ENCODE measurements around the gene FBXO2.

FBXO2 gene

GRCh38 chr1:11615090-11615489 is 39.1 kb downstream of the FBXO2 start:
- TF ChIP-seq GATA2 (IDR thresholded peaks at IDR 0.05; ENCODE audit: low read depth, low read length) = no peak

- TF ChIP-seq GATA3 (IDR thresholded peaks at IDR 0.05; ENCODE audit: low read depth, low read length) = no peak
- TF ChIP-seq GATA2 (IDR thresholded peaks at IDR 0.05; ENCODE audit: low read depth, low read length) = no peak
These were observed 40.9 kb downstream of the FBXO2 start for GRCh38 chr1:11613347-11613746.

- TF ChIP-seq GATA3 (IDR thresholded peaks at IDR 0.05; ENCODE audit: low read depth, low read length) = no peak
- no peak for TF ChIP-seq GATA2 (IDR thresholded peaks at IDR 0.05; ENCODE audit: low read depth, low read length)
These were observed 42.4 kb downstream of the FBXO2 start for GRCh38 chr1:11611638-11612327.

GRCh38 chr1:11610629-11611180 is 43.5 kb downstream of the FBXO2 start:
- TF ChIP-seq GATA2 (IDR thresholded peaks at IDR 0.05; ENCODE audit: low read depth, low read length) (no peak), GATA3 (IDR thresholded peaks at IDR 0.05; ENCODE audit: low read depth, low read length) (no peak)

- no peak for TF ChIP-seq GATA2 (IDR thresholded peaks at IDR 0.05; ENCODE audit: low read depth, low read length)
- no peak for TF ChIP-seq GATA3 (IDR thresholded peaks at IDR 0.05; ENCODE audit: low read depth, low read length)
These were observed 47.5 kb downstream of the FBXO2 start for GRCh38 chr1:11606775-11607174.

- TF ChIP-seq GATA2 (IDR thresholded peaks at IDR 0.05; ENCODE audit: low read depth, low read length) = no peak
- no peak for TF ChIP-seq GATA3 (IDR thresholded peaks at IDR 0.05; ENCODE audit: low read depth, low read length)
These were observed 51.2 kb downstream of the FBXO2 start for GRCh38 chr1:11602981-11603380.

- no peak for TF ChIP-seq GATA3 (IDR thresholded peaks at IDR 0.05; ENCODE audit: low read depth, low read length)
- no peak for TF ChIP-seq GATA2 (IDR thresholded peaks at IDR 0.05; ENCODE audit: low read depth, low read length)
These were observed 51.8 kb downstream of the FBXO2 start for GRCh38 chr1:11602424-11602823.

- no peak for TF ChIP-seq GATA3 (IDR thresholded peaks at IDR 0.05; ENCODE audit: low read depth, low read length)
- TF ChIP-seq GATA2 (IDR thresholded peaks at IDR 0.05; ENCODE audit: low read depth, low read length) = no peak
These were observed 53.4 kb downstream of the FBXO2 start for GRCh38 chr1:11600836-11601235.

GRCh38 chr1:11599891-11600576 is 54.2 kb downstream of the FBXO2 start:
- TF ChIP-seq GATA2 (IDR thresholded peaks at IDR 0.05; ENCODE audit: low read depth, low read length) (no peak), GATA3 (IDR thresholded peaks at IDR 0.05; ENCODE audit: low read depth, low read length) (no peak)

GRCh38 chr1:11598461-11598860 is 55.8 kb downstream of the FBXO2 start:
- no peak for TF ChIP-seq GATA2 (IDR thresholded peaks at IDR 0.05; ENCODE audit: low read depth, low read length)
- no peak for TF ChIP-seq GATA3 (IDR thresholded peaks at IDR 0.05; ENCODE audit: low read depth, low read length)

All from SH-SY5Y (cell line).